Progenitor cell of endocrine pancreas (in vitro differentiated cells): Measurements from ENCODE around the gene BACH2. TPM values are rescaled to one million over a fixed set of nuclear protein-coding genes. Genes with fewer than 3 reads are reported as not detected.
"Not testable (repeated sequence)": the region's sequence is repeated elsewhere in the genome, so short reads cannot be mapped to it uniquely, and the experiment has no call there.

ENCODE experiments used
- DNase-seq: peaks from one replicate; pipeline ENCODE4 v3.0.0; 2021; ENCODE audit warnings: low spot score; ENCODE audit not compliant: unreplicated experiment
- H3K27ac Mint-ChIP-seq: 2 replicates; pipeline ENCODE4 v1.8.0; 2021; ENCODE audit warnings: mild to moderate bottlenecking, moderate library complexity, mixed read lengths
- H3K27me3 Mint-ChIP-seq: 2 replicates; pipeline ENCODE4 v1.8.0; 2021; ENCODE audit warnings: mixed read lengths
- H3K36me3 Mint-ChIP-seq: 2 replicates; pipeline ENCODE4 v1.8.0; 2022; ENCODE audit warnings: mixed read lengths; ENCODE audit not compliant: insufficient read depth
- H3K4me1 Mint-ChIP-seq: 2 replicates; pipeline ENCODE4 v1.8.0; 2021; ENCODE audit warnings: low read depth, mixed read lengths
- H3K4me3 Mint-ChIP-seq: 2 replicates; pipeline ENCODE4 v1.8.0; 2021; ENCODE audit warnings: low read depth, mild to moderate bottlenecking, moderate library complexity, mixed read lengths
- H3K9me3 Mint-ChIP-seq: 2 replicates; pipeline ENCODE4 v1.8.0; 2021; ENCODE audit warnings: low read depth, mixed read lengths
- CTCF ChIP-seq: fragments of 200-600 bp; sonication (generic); IDR thresholded peaks from one replicate; pipeline ENCODE4 v1.5.0; 2021; ENCODE audit warnings: antibody characterized with exemption, mild to moderate bottlenecking; ENCODE audit not compliant: unreplicated experiment
- total RNA-seq: library from RNA; stranded (reverse); gene quantifications from 2 replicates; pipeline ENCODE4 v1.2.1, GENCODE V29; 2021

BACH2 gene
- total RNA-seq, 1 donor from 2014 or later: 11.2 TPM

GRCh38 chr6:90136837-90137568 lies 159.6 kb downstream of the BACH2 start:
- no peak for DNase-seq
- Mint-ChIP-seq H3K27ac (no peak overlapping the region), H3K9me3 (no peaks in the 10 kb centered on the region), H3K4me1 (no peaks in the 10 kb centered on the region), H3K4me3 (no peak overlapping the region), H3K36me3 (no peaks in the 10 kb centered on the region), H3K27me3 (no peaks in the 10 kb centered on the region)
- TF ChIP-seq CTCF: no peak

DNA sequence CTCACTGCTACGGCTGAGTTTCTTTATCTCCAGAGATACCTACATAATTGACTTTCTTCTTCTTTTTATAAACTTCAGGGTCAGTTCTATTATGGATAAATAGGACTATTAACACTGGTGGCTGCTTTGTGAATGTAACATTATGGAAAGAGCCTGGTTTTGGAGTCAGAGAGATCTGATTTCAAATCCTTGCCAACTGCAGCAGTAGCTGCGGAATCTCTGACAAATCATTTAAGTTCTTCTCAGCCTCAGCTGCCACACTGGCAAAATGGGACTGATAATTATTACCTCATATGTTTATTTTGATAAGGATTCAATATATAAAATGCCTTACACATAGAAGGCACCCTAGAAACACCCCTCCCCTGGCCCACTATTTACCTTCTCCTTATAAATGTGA lies 160.5 kb downstream of the BACH2 start:
- Mint-ChIP-seq H3K27ac (no peak overlapping the region), H3K36me3 (no peaks in the 10 kb centered on the region), H3K9me3 (no peaks in the 10 kb centered on the region), H3K27me3 (no peaks in the 10 kb centered on the region), H3K4me3 (no peak overlapping the region), H3K4me1 (no peaks in the 10 kb centered on the region)
- no peak for TF ChIP-seq CTCF
- no peak for DNase-seq

- no peaks in the 10 kb centered on the region for H3K27me3 Mint-ChIP-seq
- no peak for DNase-seq
- no peak overlapping the region for H3K4me3 Mint-ChIP-seq
- no peak for TF ChIP-seq CTCF
- H3K27ac Mint-ChIP-seq: no peak overlapping the region
- no peaks in the 10 kb centered on the region for H3K36me3 Mint-ChIP-seq
- H3K4me1 Mint-ChIP-seq: no peaks in the 10 kb centered on the region
- no peaks in the 10 kb centered on the region for H3K9me3 Mint-ChIP-seq
These were observed 161.0 kb downstream of the BACH2 start for GRCh38 chr6:90135667-90136066.

GRCh38 chr6:90133664-90134063 lies 163.0 kb downstream of the BACH2 start:
- not testable (repeated sequence) for DNase-seq, H3K4me3 Mint-ChIP-seq, H3K4me1 Mint-ChIP-seq, H3K27ac Mint-ChIP-seq, H3K36me3 Mint-ChIP-seq, H3K9me3 Mint-ChIP-seq, H3K27me3 Mint-ChIP-seq

DNA sequence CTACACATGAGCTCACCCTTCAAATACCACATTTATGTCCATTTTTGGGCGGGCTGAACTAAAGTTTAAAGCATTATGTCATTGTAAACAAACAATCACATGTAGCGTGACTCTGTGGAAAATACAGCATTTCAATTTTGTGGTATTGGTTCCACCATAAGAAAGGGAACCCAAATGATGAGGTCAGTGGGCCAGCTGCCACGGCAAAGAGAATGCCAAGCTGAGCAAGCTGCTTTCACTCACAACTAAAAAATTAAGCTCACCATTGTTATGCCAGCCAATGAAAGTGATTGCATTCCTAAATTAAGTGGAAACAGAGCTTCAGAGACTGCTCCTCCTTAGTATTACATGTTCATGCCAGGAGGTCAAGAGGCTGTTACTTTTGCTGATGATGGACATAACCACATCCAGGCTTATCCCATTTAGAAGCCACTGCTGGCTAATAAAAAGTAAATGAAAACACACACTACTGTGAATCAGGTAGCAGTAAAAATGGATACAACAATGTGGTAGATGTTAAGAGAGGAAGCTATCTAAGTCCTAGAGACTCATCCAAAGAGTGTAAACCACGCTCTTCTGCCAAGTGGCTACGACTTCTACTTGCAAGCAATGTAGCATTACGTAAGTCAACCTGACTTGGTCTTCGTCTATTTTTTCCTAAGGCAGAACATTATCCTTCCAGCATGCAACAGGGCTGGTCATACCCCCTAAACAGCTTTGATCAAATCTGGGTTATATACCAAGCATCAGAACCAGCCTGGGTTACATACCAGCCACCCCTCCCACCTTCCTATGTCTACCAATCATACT lies 164.8 kb downstream of the BACH2 start:
- no peaks in the 10 kb centered on the region for H3K36me3 Mint-ChIP-seq
- H3K27ac Mint-ChIP-seq: no peak overlapping the region
- DNase-seq: no peak
- no peaks in the 10 kb centered on the region for H3K9me3 Mint-ChIP-seq
- no peaks in the 10 kb centered on the region for H3K27me3 Mint-ChIP-seq
- H3K4me1 Mint-ChIP-seq: no peaks in the 10 kb centered on the region
- TF ChIP-seq CTCF: no peak
- no peak overlapping the region for H3K4me3 Mint-ChIP-seq
